GM18867 (cell line): Measurements from ENCODE around the gene INSL3.
"Not testable (repeated sequence)": the region's sequence is repeated elsewhere in the genome, so short reads cannot be mapped to it uniquely, and the experiment has no call there.

Source experiments
- ATAC-seq: cut with Tn5 transposase; IDR thresholded peaks from one replicate; pipeline ENCODE4 v1.9.1; 2021; ENCODE audit warnings: mild to moderate bottlenecking, moderate library complexity; ENCODE audit not compliant: unreplicated experiment

The INSL3 gene

DNA sequence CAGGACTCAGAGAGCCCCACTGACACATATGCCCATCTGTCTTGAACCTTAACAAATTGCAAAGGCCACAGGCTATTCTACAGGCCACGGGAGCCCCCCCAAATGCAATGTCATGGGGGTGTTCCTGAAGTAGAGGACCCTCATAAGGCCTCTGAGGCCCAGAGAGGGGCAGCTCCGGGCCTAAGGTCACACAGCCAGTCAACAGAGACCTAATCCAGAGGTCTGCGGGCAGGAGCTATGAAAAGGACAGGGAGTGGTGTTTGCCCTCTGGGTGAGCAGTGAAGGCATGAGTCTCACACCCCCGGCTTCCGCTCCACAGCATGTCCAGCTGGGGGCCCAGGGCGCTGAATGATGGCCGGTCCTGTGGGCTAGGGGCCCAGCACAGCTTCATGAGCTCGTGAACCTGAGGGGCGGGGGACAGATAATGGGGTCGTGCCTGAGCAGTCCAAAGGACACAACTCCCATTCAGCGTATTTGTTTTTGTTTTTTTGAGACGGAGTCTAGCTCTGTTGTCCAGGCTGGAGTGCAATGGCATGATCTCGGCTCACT, 5.3 kb upstream of the INSL3 start:
- no peak for ATAC-seq

GRCh38 chr19:17824339-17824738, 3.0 kb upstream of the INSL3 start:
- ATAC-seq = no peak

DNA sequence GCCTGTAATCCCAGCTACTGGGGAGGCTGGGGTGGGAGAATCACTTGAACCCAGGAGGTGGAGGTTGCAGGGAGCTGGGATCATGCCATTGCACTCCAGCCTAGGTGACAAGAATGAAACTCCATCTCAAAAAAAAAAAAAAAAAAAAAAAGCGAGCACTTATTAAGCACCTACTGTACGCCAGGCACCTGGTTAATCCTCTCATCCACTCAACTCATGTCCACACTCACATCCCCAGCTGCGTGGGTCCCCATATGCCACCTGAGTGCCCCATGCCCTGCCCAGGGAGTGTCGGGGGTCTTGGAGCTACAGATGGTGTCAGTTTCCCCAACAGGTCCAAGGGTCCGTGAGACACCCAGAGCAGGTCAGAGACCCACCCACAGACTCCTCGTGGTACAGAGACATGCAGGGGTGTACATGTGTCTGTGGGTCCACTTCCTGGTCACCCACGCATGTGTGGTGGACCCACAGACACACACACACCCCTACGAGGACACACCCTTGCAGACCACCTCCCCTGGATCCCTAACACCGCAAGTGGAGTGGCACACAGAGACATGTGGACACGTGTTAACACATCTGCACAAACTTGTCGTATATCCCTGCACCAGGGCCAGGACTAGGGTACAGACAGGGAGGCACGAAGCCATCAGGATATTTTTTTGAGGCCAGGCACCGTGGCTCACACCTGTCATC, 3.5 kb downstream of the INSL3 start:
- no peak for ATAC-seq

GRCh38 chr19:17812099-17812498, 9.2 kb downstream of the INSL3 start:
- ATAC-seq = no peak

DNA sequence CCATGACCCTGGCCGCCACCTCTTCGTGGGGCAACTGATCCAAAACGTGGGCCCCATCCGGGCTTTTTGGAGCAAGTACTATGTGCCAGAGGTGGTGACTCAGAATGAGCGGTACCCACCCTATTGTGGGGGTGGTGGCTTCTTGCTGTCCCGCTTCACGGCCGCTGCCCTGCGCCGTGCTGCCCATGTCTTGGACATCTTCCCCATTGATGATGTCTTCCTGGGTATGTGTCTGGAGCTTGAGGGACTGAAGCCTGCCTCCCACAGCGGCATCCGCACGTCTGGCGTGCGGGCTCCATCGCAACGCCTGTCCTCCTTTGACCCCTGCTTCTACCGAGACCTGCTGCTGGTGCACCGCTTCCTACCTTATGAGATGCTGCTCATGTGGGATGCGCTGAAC, 9.6 kb downstream of the INSL3 start:
- no peak for ATAC-seq

DNA sequence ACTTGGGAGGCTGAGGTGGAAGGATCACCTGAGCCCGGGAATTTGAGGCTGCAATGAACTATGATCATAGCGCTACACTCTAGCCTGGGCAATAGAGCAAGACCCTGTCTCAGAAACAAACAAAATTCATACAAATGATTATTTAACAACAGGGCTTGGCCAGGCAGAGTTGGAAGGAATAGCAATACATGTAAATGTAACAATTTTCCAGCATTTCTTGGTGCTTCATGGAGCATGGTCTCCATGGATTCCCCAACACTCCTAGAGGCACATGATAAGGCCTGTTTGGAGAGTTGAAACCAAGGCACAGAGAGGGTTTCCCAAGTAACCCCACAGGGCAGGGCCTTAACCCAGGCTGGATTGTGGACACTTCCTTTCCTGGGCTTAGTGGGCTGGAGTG, 10.2 kb downstream of the INSL3 start:
- no peak for ATAC-seq

- no peak for ATAC-seq
These were observed 13.5 kb downstream of the INSL3 start for GRCh38 chr19:17807731-17808316.

GRCh38 chr19:17806945-17807344, 14.4 kb downstream of the INSL3 start:
- no peak for ATAC-seq

DNA sequence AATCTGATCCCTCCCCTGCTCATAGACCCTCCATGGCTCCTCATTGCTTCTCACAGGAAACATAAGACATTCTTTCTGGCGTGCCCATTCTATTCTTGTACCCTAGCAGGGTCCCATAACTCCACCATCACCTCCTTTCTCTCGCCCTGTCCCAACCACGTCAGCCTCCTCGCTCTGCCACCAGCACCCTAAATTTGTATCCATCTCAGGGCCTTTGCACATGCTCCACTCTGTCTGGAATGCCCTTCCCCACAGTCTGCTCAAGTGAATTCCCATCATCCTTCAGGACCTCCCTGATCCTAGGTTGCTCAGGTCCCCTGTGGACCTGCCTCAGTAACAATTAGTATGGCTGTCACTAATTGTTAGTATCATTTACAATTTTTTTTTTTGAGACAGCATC, 15.9 kb downstream of the INSL3 start:
- ATAC-seq = no peak

DNA sequence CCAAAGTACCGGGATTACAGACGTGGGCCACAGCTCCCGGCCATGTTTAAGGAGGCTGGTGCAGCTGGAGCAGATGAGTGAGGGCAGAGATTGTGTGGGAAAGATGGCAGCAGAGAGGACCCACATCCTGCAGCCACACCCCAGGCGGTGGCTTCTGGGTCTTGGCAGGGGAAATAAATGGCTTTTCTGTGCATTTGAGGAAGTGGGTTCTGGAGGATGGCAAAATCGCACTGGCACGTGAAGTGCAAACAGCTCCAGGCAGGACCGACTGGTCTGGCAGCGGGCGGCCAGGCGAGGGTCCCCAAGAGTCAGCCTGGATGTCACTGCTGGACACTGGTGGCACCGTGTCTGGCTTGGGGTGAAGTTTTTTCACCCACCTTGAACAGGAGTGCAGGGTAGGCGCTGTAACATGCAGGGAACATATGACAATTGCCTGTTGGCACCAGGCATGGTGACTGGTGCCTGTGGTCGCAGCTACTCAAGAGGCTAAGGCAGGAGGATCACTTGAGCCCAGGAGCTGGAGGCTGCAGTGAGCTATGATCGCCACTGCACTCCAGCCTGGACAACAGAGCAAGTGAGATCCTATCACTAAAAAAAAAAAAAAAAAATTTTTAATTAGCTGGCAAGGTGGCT, 17.9 kb downstream of the INSL3 start:
- ATAC-seq = no peak

- ATAC-seq = no peak
These were observed 19.0 kb downstream of the INSL3 start for GRCh38 chr19:17802137-17802858.

GRCh38 chr19:17798599-17798998, 22.7 kb downstream of the INSL3 start:
- ATAC-seq = not testable (repeated sequence)

GRCh38 chr19:17797424-17798201, 23.7 kb downstream of the INSL3 start:
- ATAC-seq = no peak

- no peak for ATAC-seq
These were observed 24.4 kb downstream of the INSL3 start for GRCh38 chr19:17796838-17797423.

GRCh38 chr19:17796013-17796837, 25.1 kb downstream of the INSL3 start:
- ATAC-seq = no peak

GRCh38 chr19:17795495-17795856, 25.8 kb downstream of the INSL3 start:
- no peak for ATAC-seq

DNA sequence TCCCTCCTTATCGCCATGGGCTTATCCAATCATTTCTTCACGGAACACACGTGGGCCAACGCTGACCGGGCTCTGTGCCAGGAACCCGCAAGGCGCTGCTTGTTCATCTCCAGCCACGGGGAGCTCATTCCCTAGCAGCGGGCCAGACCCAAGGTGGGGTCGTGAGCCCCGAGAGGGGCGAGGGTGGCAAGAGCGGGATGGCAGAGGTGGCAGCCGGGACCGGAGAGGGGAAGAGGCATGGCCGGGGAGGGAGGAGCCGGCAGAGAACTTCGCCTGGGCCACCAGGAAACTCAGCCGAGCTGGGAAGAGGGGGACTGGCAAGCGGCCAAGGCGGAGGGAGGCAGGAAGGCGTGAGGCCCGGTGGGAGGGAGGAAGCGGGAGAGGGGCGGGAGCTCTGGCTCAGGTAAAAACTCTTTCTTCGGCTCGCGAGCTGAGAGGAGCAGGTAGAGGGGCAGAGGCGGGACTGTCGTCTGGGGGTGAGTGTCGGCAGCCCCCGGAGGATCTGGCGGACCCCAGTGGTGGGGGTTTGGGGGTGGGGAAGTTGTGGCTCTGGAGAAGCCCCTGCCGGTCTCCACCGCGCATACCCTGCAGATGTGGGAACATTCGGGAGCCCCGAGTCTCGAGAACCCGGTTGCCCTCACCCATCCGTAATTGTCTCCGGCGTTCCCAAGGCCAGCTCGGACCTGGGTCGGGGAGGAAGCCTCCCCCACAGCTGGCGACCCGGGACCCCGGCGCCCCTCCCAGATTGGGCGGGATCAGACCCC, 26.4 kb downstream of the INSL3 start, which contains the start of gene B3GNT3:
B3GNT3 (plus strand) TSS at position 408 of the 764 bp plus-strand sequence. CDS start 12,670 bp downstream, outside the sequence.
- ATAC-seq = no peak

- ATAC-seq = no peak
These were observed 26.9 kb downstream of the INSL3 start for GRCh38 chr19:17794412-17794730.
